ENCODE data around the gene REV1. TPM values are rescaled to one million over a fixed set of nuclear protein-coding genes. Genes with fewer than 3 reads are reported as not detected.

The REV1 gene
- total and polyA plus RNA-seq, 9 of the 15 experiments (the other 6 are each of a cell fraction or from before 2014, with no cell fraction given), result 12.8 to 54.4 (median 29.6) TPM

GRCh38 chr2:99425022-99425421 is 64.8 kb downstream of the REV1 start (continued):
- no peak for TF ChIP-seq PRDM10 (IDR thresholded peaks at IDR 0.05; ENCODE audit: partially characterized antibody)
- no peak for TF ChIP-seq KLF16 (IDR thresholded peaks at IDR 0.05)
- no peak for TF ChIP-seq VEZF1 (CRISPR knock-in tag; IDR thresholded peaks at IDR 0.05)
- TF ChIP-seq IRF9 (tag; IDR thresholded peaks at IDR 0.05), result no peak
- TF ChIP-seq PRPF4 (IDR thresholded peaks at IDR 0.05; ENCODE audit: insufficient read depth, low read depth, low read length, poor library complexity, severe bottlenecking), result no peak
- TF ChIP-seq MECOM (CRISPR knock-in tag; IDR thresholded peaks at IDR 0.05), result no peak
